ENCODE data around the gene NSD2. TPM values are rescaled to one million over a fixed set of nuclear protein-coding genes. Genes with fewer than 3 reads are reported as not detected.

Gene NSD2
- total RNA-seq, 1 experiment from 2014 or later: 136 TPM

DNA sequence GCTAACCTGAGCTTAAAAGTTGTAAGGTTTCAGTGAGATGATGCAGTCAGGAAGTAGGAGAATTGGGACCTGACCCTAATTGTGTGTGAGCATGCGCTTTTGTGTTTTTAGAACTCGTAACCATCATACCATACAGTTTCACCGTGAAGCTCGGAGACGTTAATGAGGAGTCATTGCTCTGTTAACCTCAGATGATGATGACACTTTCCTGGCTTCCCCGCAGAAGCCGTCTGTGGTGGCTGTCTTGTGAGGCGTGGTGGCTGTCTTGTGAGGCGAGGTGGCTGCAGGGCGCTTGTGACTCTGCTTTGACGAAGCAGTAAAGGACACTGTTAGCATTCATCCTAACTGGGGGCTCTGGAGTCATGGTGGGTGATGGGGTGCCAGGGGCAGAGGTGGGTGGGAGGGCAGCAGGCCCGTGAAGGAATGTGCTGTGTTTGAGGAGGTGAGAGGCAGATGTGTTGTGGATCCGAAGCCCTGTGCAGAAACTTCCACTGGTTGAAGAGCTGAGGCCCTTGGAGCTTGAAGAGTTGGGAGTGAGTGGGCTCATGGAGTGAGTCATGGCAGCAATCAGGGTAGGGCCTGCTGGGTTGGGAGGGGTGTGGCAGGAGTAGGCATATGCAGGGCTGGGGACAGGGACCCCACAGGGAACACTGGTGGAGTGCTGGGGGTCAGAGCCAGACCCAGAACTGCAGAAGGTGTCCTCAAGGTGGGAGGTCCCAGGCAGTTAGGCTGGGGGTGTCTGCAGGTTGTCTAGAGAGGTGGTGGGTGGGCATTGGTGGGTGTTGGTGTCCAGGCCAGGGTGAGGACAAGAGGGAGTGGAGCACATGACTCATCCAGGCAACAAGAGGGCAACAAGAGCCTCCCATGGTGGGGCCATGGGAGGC, 57.4 kb downstream of the NSD2 start:
- no peaks in the 10 kb centered on the region for H3K9me3 ChIP-seq (ENCODE audit: control insufficient read depth, low read depth, low read length)
- no peak overlapping the region for H3K4me2 ChIP-seq (ENCODE audit: insufficient read depth, insufficient read length, low read length)
- no peak overlapping the region for H2BK5ac ChIP-seq (ENCODE audit: insufficient read length, low read length)
- no peak overlapping the region for H2BK20ac ChIP-seq (ENCODE audit: low read depth, low read length, poor library complexity, severe bottlenecking)
- H3K14ac ChIP-seq (ENCODE audit: insufficient read depth, low read length): no peak overlapping the region
- no peak overlapping the region for H2AK5ac ChIP-seq (ENCODE audit: insufficient read length, low read length)
- Mint-ChIP-seq H3K4me3 (no peak overlapping the region), H3K27ac (peak overlapping the region; percentile 9 to 90 (median 75); a peak in 5 of 7 replicates), H3K36me3 (ENCODE audit: insufficient read depth in 1 of 3, low read depth in 3 of 3) (peaks cover 21 to 52% (median 46%) of the 10 kb centered on the region in 3 experiments), H3K4me1 (peaks cover 0 to 3% of the 10 kb centered on the region in 2 experiments; a peak in 1 of 4 replicates), H3K27me3 (ENCODE audit: low read depth) (no peaks in the 10 kb centered on the region), H3K9me3 (no peaks in the 10 kb centered on the region)
- H4K91ac ChIP-seq (ENCODE audit: insufficient read length, low read depth, low read length): no peak overlapping the region
- H3T11ph ChIP-seq (ENCODE audit: low read length): no peak overlapping the region
- H2AFZ ChIP-seq (ENCODE audit: low read length): no peak overlapping the region
- H4K5ac ChIP-seq (ENCODE audit: insufficient read length, low read depth, low read length): no peak overlapping the region
- H3K23me2 ChIP-seq (ENCODE audit: insufficient read length, low read depth, low read length, poor library complexity, severe bottlenecking): no peaks in the 10 kb centered on the region
- H3K23ac ChIP-seq (ENCODE audit: insufficient read length, low read depth, low read length): no peak overlapping the region
- no peak overlapping the region for H3K27ac ChIP-seq (ENCODE audit: insufficient read length, low read depth, low read length)
- H3K56ac ChIP-seq (ENCODE audit: insufficient read length, low read depth, low read length): no peak overlapping the region
- no peak overlapping the region for H3K18ac ChIP-seq (ENCODE audit: insufficient read length, low read depth, low read length)
- no peak overlapping the region for H3K9ac ChIP-seq (ENCODE audit: extremely low read depth, insufficient read length, low read length)
- no peak overlapping the region for H2BK15ac ChIP-seq (ENCODE audit: low read depth, low read length)
- no peak overlapping the region for H3K4ac ChIP-seq (ENCODE audit: low read depth, low read length)
- H3K4me1 ChIP-seq (ENCODE audit: insufficient read depth, low read length): no peaks in the 10 kb centered on the region
- H4K20me1 ChIP-seq (ENCODE audit: control insufficient read depth, insufficient read depth, insufficient read length): no peaks in the 10 kb centered on the region
- no peaks in the 10 kb centered on the region for H3K79me1 ChIP-seq (ENCODE audit: insufficient read depth, low read depth, low read length, poor library complexity, severe bottlenecking)
- H2BK12ac ChIP-seq (ENCODE audit: insufficient read length, low read depth, low read length): no peak overlapping the region
- no peak for DNase-seq
- no peak overlapping the region for H2BK120ac ChIP-seq (ENCODE audit: low read depth, low read length, poor library complexity, severe bottlenecking)
- no peaks in the 10 kb centered on the region for H3K79me2 ChIP-seq (ENCODE audit: insufficient read depth, low read length)
- no peak overlapping the region for H4K8ac ChIP-seq (replicated peaks; ENCODE audit: insufficient read length, low read depth, low read length)
- no CpG with 5 or more reads among the region's 13 CpGs for WGBS (ENCODE audit: extremely low coverage, insufficient read length, low lambda C conversion rate)
- no peaks in the 10 kb centered on the region for H3K27me3 ChIP-seq (ENCODE audit: insufficient read depth, low read length)
- TF ChIP-seq, protein P1, sequence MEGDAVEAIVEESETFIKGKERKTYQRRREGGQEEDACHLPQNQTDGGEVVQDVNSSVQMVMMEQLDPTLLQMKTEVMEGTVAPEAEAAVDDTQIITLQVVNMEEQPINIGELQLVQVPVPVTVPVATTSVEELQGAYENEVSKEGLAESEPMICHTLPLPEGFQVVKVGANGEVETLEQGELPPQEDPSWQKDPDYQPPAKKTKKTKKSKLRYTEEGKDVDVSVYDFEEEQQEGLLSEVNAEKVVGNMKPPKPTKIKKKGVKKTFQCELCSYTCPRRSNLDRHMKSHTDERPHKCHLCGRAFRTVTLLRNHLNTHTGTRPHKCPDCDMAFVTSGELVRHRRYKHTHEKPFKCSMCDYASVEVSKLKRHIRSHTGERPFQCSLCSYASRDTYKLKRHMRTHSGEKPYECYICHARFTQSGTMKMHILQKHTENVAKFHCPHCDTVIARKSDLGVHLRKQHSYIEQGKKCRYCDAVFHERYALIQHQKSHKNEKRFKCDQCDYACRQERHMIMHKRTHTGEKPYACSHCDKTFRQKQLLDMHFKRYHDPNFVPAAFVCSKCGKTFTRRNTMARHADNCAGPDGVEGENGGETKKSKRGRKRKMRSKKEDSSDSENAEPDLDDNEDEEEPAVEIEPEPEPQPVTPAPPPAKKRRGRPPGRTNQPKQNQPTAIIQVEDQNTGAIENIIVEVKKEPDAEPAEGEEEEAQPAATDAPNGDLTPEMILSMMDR (conservative IDR thresholded peaks at IDR 0.05): no peak

Measured in H9 (cell line).